NCI-H1694 treated with DMSO at 0.1 percent for 48 hours (cell line): ENCODE data around the gene B3GALT6.

Experiments
- DNase-seq: peaks from one replicate; lab custom pipeline; 2025; lab: John Stamatoyannopoulos, UW

The B3GALT6 gene

DNA sequence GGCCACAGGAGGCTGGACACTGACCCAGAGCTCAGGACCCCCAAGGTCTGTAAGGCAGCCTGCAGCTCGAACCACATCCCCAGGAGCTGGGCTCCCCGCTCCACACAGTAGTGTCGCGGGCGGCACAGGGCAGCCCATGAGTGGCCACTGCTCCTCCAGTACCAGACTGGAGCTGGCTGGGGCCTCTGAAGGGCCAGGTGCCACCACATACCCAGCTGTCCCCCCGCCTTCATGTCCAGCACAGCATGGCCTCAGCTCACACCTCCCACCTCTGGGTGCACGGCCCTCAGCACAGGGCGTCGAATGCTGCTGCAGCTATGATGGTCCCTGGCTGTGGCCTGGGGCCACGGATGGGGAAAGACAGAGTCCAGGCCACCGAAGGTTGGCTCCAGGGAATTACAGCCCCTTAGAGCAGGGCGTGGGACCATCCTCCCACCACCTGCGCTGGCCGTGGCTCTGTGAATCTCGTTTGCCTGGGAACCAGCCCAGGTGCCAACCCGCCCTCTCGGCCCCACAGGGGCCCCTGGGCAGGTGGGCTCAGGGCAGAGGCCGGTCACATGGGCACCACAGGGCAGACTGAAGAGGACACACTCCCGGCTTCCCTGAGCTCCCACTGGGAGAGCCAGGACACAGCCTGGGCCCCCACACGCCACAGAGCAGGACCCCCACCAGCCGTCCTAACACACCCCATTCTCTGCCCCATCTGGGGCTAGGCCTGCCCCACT is 16.0 kb upstream of the B3GALT6 start:
- no peak for DNase-seq

DNA sequence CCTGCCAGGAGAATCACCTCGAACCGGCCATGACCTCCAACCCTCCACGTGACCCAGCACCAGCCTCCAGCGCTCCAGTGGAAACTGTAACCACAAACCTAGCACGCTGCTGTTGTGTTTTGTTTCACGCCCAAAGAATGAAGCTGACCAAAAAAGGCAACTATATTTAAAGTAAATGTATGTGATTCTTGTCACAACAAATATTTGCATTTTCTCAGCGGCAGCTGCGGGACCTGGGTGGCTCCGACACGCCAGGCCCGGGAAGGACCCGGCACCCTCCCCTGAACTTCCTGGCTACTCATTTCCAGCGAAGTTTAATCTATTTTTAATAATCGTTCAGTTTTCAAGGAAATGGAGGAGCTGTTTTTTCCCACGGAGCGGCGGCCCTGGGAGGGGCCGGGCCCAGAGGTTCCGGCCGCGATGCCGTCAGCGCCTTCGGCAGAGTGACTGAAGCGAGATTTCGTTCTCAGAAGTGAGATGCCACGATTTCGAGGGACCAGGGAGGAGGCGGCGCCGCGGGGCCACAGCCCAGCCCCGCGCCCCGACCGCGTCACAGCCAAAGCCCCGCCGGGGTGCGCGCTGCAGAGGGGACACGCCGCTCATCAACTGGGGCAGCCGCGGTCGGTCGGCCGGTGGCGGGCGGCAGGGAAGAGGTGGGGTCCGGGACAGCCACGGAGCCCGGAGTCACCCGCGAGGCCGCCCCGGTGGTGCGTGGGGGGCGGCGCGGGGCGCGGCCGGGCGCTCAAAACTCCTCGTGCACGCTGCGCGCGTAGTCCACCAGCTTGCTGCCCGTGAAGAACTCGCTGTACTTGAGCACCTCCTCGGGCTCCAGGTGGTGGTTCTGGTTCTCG is 15.0 kb upstream of the B3GALT6 start:
- no peak for DNase-seq

DNA sequence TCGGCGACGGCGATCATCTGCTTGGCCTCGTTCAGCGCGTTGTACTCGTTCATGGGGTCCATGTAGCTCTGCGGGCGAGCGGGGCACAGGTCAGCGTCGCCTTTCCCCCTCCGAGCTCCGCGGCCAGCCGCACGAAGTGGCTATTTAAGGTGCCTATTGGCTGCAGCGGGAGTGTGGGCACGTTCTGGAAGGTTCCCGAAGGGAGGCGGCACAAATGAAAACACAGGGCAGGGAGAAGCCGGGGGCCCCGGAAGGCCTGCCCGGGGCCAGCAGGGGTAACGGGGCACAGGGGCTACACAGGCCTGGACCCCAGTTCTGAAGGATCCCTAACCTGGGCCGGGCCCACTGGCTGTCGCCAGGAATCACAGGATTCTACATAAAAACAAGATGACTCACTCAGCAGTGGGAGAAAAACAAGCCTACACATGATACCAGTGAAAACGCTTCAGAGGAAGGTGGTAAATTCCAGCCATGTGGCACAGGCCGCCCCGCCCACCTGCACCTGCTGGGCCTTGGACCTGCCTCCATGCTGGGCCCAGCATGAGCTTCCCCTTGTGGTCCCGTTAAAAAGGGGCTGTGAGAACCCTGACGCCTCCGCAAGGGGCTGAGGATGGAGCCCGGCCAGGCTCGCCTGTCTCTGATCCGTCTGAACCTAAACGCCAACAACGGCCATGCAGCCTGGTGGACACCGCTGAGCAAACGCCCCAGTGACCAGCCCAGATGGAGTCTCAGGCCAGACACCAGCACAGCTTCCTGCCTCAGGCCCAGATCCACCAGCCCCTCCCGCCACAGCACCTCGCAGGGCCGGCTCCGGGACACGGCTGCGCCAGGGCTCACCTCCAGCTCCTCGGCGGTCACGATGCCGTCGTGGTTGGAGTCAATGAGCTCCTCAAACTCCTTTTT is 14.2 kb upstream of the B3GALT6 start:
- DNase-seq, result peak; percentile 4

DNA sequence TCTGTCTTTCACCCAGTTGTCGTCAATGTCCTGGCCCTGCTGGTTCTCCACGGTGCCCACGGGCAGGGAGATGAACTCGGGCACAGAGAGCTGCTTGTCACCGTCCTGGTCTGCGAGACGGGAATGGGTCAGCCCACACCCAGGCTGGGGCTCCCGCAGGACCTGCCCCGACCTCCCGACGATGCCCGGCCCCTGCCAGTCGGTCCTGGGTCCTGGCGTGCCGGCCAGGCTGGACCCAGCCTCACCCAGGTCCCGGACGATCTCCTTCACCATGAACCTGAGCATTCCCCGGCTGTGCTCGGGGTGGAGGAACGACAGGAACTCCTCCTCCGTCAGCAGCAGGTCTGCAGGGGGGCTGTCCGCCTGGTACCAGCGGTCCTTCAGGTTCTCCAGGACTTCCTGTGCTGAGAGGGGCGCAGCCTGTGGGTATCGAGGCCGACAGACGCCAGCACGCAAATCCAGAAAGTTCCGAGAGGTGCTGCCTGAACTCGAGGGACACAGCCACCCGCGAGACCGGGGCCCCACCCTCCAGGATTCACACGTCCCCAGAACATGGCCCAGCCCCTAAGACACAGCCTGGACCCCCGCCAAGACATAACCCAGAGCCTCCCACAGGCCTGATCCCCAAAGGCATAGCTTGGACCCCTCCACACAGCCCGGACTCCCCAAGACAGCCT is 13.4 kb upstream of the B3GALT6 start:
- no peak for DNase-seq

DNA sequence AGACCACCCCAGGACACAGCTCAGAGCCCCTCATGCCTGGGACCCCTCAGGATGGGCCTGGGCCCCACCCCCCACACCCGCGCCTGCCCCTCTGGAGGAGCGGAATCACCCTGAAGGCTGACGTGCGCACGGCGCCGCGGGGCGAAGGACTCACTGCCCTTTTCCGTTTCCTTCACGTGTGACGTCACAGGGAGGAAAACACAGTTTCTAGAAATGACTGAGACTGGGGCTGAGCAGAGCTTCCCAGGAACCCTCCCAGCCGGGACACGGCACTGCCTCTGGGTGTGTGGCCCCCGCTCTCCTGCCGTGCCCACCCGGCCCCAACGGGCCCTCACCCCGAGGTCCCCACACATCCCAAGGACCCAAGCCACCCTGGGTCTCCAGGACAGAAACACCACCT is 12.7 kb upstream of the B3GALT6 start:
- no peak for DNase-seq

DNA sequence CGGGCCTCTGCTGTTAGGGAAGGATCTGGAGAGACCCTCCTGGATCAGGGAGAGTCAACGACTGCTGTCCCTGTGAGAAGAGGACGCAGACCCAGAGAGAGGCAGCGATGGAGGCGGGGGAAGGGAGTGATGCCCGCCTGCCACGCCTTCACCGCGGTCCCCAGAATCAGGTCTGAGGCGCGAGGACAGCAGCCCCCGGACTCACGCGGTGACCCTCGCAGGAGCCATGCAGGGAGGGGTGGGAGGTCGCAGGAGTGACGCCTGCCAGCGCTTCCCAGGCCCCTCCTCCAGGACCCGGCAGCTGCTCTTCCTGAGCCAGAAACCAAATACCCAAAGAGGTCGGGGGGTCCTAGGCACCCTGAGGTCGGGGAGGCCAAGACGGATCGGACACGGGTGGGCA is 11.8 kb upstream of the B3GALT6 start:
- no peak for DNase-seq

DNA sequence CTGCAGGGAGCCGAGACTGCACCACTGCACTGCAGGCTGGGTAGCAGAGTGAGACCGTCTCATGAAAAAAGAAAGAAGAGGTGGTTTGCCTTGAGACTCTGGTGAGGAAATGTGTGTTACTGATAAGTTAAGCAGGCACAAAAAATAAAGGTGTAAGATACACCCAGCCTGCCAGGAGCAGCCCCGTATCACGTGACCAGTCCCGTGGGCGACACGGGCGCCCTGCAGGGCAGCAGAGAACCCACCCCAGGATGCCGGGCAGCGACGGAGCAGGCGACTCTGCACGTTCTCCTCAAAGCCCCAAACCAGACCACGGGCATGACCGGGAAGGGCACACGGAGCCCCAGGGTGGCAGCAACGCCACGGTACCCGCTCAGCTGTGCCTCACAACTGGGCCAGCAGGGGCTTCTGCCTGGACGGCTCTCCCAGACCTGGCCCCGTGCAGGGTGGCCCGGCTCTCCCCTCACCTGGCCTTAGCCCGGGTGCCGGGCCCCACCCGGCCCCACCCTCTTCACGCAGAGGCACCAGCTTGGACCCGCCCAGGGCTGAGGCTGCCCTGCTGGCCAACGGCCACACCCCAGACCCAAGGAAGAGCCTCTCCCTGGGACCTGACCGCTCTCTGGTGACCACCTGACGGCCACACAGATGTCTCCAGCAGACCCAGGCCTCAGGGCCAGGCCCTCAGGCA is 10.0 kb upstream of the B3GALT6 start:
- DNase-seq, result no peak

DNA sequence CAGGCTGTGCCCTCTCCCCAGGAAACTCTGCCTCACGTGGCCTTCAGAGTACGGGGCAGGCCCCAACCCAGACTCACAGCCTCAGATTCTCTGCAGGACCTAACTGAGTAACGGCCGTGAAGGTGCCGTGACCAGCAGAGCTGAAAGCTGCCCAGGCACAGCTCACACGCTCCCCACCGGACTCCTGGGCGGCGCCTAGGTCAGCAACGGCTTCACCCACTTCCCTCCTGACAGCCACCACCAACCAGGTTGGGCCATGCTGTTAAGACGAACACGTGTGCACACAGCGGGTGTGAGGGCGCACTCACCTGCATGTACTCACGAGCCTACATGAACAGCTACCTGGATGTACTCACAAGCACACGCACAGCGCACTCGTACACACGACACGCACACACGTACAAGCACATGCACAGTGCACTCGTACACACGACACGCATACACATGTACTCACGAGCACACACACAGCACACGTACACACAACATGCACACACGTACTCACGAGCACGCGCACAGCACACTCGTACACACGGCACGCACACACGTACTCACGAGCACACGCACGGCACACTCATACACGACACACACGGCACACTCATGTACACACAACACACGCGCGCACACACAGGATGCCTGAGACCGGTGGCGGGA is 9.3 kb upstream of the B3GALT6 start:
- no peak for DNase-seq

DNA sequence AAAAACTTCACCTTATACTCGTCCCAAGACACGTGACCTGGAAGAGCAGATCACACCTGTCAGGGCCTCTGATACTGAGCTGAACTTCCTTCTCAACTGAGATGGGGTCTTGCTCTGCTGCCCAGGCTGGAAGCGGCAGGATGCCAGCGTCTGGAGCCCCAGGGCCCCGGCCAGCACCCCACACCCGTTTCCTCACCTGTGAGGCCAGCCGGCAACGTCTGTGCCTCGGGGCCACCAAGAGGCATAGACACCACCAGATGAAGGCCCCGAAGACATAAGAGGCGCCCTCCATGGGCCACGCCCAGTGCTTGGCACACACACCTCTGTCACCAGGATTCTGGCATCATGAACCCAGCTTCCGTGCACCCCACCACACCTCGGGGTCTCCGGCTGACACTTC is 8.7 kb upstream of the B3GALT6 start:
- DNase-seq, result no peak

DNA sequence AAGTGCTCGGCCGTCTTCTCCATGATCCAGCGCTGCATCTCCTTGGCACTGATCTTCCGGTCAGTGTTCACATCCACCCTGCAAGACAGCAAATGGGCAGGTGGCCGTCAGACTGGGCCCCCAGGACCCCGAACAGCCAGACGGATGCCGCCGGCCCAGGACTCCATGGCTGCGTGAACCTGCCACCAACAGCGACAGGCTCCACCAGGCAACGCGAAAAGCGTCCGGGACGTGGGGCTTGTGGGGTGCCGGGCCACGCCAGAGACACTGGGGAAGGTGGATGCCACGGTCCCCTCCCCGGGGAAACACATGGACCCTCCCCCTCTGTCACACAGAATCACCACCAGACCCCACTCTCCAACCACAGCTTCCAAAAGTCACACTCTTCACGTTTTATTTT is 8.1 kb upstream of the B3GALT6 start:
- no peak for DNase-seq

DNA sequence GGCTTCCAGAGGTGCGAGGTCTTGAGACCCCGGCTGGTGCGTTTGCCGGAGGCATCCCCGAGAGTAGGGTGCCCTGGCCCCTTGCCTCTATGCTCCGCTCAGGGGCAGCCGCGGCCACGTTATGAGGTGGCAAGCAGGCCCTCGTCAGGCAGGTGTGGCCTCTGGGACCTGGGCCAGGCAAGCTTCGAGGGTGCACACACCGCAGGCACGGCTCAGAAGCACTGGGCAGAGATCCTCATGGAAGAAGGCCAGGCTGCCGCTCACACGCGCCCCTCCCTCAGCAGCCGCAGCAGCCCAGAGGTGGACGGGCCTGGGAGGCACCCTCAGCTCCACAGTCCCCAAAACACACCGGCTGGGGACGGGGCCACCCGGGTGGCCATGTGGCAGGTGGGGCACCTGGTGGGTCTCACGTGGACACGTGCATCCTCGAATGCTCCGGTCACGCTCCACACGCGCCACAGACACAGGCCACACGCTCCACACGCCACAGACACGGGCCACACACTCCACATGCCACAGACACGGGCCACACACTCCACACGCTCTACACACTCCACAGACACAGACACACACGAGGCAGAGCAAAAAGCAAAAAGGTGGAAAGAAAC is 6.7 kb upstream of the B3GALT6 start:
- DNase-seq, result no peak

DNA sequence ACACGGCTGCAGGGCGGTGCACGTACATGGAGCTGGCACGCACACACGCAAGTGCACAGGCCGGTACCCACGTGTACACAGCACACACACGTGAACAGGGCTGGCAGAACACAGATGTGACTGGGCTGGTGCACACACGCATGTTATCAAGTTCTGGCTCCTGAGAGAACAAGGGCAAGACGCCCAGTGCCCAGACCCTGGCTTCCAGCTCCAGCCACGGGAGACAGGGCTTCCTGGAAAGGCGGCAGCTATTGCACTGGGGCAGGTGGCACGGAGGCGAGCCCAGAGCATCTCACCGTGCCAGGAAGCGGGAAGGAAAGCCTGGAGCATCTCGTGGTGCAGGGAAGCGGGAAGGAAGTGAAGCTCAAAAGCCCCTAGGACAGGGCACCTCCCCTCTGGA is 6.1 kb upstream of the B3GALT6 start:
- no peak for DNase-seq

DNA sequence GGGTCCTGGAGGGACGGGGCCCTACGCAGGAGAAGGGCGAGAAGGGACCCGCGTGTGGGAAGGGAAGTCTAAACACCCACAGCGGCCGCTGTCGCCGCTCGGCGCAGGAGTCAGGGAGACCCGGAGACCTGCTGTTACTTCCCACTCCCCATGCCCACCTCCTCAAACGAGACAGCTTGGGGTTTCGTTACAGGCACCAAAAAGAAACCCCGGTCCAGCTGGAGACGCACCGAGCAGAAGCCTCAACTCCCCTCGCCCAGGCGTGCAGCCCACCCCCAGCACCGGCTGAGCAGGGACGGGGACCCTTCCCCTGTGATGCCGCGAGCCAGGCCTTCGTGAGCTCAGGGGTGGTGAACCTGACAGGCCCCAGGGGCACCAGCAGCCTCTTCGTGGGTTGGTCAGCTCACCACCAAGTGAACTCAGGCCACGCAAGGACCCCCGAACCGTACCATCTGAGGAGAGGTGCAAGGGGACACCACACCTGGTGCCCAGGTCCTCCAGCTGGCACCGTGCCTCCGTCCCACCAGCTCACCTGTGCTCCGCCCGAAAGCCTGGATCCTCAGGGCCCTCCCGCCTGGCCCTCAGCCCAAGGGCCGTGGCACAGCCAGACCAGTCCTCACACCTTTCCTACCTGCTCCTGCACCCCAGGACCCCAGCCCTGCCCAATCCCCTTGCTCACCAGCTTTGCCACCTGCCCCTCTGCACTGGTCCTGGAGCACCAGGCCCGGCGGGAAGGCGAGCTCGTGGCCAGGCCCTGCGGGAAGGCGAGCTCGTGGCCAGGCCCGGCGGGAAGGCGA is 5.3 kb upstream of the B3GALT6 start:
- no peak for DNase-seq

DNA sequence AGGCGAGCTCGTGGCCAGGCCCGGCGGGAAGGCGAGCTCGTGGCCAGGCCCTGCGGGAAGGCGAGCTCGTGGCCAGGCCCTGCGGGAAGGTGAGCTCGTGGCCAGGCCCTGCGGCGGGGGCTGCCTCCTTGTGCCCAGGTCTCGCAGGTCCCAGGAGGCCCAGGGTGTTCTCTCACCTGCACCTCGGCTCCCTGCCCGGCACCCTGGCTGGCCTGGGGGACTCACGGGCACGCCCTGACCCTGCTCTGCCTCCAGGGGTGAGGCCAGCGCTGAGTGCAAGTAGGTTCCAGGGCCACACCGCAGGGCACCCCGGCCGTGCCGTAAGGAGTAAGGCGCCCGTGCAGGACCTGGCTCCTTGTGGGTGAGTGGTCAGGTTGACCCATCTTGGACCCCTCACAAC is 4.7 kb upstream of the B3GALT6 start:
- no peak for DNase-seq

DNA sequence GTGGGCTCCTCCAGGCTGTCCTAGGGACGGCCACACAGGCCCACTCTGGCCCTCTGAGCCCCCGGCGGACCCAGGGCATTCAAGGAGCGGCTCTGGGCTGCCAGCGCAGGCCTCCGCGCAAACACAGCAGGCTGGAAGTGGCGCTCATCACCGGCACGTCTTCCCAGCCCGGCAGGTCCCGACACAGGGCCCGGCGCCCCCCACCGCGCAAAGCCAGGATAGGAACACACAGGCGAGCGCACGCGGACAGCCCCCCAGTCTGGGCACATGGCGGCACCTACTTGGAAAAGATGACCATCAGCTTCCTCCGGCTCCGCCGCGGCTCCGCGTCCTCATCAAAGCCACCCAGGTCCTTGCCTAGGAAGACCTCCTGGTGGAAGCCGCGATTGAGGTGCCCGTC is 3.9 kb upstream of the B3GALT6 start:
- DNase-seq, result no peak

DNA sequence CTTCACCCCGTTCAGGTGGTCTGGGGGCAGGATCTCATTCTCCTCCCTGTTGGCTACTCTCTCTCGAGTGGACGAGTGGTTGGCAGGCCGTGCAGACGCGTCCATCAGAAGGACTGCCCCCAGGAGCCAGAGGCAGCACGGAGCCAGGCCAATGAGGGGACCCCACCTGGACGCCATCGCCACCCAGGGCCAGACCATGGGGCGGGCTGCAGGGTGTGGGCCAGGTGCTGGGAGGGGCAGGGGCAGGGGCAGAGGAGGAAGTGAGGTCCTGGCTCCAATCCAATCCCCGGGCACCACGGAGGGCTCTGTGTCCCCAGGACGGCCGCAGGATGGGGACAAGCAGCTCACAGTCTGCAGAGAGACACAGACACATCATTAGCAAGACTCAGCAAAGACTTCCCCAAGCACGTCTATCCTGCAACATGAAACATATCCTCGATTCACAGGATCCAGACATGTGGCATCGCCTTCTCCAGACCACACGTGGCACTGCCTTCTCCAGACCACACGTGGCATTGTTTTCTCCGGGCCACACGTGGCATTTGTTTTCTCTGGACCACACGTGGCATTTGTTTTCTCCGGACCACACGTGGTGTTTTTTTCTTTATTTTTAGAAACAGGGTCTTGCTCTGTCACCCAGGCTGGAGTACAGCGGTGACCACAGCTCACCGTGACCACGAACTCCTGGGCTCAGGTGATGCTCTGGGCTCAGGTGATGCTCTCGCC is 3.3 kb upstream of the B3GALT6 start:
- no peak for DNase-seq

DNA sequence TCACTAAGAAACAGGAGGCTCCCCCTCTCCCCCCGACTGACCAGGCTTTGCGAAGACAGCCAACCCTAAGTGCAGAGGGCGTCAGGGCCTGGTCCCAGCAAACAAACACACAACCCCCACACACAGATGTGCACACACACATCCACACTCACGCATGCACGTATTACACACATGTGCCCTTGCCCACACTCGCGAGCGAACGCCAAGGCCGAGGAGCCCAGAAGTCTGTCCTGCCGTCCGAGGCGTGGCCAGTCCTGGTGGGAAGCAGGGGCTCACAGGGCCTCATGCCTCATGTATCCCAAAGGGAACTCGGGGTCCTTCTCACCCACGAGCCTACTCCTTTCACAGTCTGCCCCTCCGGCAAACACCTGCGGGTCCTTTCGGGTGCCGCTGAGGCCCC is 2.3 kb upstream of the B3GALT6 start:
- DNase-seq, result no peak

DNA sequence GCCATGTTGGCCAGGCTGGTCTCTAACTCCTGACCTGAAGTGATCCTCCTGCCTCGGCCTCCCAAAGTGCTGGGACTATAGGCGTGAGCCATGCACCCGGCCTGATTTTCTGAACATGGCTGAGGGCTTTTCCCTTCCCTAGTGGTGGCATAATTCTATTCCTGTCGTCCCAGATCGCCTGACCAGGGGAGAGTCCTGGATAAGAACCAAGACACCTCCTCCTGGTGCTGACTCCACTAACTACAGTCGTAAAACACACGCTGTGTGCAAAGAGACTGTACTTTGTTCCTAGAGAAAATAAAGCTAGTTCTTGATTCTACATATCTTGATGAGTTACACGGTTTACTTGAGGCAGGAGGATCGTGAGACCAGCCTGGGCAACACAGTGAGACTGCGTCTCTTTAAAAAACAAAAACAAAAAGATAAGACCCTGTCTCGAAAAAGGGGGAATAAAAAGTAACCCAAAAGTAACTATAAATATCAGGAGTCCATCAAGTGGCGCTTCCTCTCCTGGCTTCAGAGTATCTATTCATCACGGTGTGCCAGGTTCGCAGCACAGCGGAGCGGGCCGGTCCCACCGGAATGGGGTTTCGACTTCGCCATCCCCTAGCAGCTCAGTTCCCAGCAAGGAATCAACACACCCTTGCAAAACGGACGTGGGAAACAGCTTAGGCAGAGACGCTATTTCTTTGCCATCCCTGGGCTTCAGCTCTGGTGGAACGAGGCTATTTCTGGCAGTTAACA is 1.2 kb upstream of the B3GALT6 start:
- DNase-seq, result no peak
